RPMI8226 (cell line): ENCODE measurements around the gene UBE2S.
A peak's percentile ranks its signal among the peaks of the same experiment; 100 is the strongest.
"Not testable (repeated sequence)": the region's sequence is repeated elsewhere in the genome, so short reads cannot be mapped to it uniquely, and the experiment has no call there.

ENCODE experiments used
- DNase-seq: peaks from one replicate; pipeline ENCODE4 v3.0.0-alpha.2; 2015

Gene UBE2S

DNA sequence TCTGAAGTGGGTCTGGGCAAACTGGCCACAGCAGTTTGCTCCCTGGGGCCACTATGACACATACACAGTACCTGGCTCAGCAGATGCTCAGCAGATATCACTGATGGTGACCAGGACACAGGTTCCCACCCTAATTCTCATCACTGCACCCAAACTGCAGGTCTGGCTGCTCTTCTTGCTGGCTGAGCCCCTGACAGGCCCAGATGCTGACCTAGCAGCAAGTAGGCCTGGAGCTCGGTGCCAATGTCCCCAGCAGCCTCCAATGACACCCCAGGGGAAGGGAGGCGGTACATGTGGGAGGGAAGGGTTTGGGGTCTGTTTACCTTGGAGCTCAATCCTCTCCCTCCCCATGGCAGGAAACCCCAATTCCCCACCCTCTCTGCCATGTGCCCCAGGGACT, 5.1 kb downstream of the UBE2S start:
- DNase-seq = no peak

DNA sequence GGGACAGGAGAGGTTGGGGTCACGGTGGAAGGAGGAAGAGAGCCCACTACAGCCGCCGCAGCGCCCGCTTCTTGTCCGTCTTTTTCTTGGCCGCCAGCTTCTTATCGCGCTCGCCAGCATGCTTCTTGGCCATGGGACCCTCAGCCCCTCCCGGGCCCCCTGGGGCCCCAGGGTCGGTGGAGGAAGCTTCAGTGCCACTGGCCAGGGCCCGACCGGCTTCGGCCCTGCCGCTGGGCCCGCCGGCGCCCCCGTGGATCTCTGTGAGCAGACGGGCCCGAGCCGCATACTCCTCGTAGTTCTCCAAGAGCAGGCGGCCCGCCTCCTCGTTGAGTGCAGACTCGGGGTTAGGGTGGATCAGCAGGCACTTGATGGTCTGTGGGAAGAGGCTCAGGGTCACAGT, 6.2 kb downstream of the UBE2S start:
- not testable (repeated sequence) for DNase-seq

DNA sequence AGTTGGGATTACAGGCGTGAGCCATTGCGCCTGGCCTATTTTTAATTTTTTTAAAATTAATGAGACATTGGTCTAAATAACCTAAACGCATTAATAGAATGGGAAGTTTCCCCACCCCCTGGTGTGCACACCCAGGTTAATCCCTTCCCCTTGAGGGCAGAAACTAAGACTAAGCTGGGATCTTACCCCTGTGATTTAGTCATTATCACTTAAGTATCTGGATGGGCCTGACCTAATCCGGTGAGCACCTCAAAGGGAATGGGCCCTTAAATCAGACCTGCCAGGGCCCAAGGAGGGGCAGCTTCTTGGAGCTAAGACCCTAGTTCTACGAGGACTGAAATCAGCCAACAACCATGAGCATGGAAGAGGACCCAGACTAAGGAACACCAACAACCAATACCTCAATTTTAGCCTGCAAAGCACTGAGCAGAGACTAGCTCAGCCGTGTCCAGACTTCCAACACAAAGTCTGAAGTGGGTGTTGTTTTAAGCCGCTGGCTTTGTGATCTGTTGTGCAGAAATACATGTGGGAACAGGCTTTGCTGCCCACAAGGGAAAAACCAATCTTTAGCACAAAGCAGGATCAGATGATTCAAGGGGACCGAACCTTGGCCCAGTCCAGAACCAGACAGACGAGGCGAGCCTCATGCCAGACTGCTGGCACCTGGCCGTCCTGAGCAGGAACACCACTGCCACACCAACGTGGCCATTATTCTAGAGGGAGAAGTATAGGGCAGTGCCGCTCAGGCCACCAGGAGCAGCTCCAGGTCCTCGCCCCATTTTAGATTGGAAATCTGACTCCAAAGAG, 7.1 kb downstream of the UBE2S start:
- no peak for DNase-seq

DNA sequence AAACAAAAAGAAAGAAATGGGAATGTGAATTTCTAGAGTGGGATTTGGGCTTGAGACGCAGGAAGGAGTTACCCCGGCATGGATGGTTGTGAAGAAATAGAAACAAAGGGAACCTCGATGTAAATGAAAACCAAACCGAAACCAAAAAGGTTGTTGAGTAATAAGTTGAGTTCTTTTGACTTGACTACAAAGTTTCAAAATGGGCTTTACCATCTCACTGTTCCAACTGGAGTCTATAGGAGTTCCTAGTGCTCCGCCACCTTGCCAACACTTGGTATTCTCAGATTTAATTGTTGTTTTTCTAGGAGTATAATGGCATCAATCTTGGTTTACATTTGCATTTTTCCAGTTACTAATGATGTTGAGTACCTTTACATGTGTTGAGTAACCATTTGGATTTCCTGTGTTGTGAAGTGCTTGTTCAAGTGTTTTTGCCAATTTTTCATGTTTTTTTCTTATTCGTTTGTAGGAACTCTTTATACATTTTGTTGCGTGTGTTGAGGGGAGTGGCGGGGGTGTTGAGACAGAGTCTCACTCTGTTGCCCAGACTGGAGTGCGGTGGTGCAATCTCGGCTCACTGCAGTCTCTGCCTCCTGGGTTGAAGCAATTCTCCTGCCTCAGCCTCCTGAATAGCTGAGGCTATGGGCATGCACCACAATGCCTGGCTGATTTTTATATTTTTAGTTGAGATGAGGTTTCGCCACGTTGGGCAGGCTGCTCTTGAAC, 9.2 kb downstream of the UBE2S start:
- DNase-seq = no peak

DNA sequence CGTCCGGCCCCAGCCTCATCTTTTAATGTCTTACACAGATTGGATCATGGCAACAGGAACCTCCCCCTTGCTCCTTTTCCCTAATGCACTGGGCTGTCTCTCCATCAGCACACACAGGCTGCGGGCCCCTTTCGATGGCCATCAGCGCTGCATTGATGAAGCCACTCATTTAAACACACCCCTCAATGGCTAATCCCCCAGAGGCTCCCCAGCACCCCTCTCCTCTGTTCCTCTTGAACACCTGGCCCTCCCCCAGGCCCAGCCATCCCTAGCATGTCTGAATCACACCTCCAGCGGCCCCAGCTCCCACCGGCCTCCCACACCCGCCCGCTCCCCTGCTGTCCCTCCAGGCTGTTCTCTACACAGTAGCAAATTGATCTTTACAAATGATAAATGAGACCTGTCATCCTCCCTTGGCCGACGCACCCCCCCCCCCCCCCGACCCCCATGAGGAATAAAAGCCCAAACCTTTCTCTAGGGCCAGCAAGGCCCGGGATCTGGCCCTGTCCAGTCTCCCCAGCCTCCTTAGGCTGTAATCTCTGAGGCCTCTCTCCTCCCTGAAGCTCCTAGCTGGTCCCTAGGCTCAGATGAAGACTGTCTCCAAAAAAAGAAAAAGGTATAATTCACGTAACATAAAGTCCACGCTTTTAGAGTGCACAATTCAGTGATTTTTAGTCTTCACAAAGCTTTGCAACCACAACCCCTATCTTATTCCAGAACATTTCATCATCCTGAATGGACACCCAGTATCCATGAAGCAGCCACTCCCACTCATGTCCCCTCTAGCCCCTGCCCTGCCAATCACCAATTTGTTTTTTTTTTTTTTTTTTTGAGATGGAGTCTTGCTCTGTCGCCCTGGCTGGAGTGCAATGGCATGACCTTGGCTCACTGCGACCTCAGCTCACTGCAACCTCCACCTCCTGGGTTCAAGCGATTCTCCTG, 14.5 kb downstream of the UBE2S start:
- no peak for DNase-seq

DNA sequence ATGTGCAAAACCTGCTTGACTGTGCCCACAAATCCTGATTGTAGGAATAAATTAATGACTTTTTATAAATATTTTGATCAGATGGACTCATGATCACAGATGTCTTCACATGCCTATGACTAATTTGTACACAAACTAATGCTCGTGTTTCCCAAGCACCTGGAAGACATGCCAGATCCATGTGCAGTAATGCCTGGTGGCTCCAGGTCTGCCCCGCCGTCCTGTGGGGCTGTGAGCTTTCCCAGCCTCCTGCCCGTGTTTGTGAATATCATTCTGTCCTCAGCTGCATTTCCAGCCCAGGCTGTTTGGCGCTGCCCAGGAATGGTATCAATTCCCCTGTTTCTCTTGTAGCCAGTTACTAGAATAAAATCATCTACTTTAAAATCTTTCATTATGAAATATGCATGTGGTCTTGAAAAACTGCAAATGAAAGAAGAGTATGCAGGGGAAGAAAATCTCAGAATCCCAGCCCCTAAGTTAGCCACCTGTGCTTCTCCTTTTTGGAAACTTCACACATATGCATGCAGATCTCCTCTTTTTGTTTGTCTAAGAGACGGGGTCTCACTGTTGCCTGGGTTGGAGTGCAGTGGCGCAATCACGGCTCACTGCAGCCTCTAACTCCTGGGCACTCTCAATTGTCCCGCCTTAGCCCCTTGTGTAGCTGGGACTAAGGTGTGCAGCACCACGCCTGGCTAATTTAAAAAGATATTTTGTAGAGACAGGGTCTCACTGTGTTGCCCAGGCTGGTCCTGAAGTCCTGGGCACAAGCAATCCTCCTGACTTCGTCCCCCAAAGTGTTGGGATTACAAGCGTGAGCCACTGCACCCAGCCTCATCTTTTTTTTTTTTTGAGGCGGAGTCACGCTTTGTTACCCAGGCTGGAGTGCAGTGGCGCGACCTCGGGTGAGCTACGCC, 15.6 kb downstream of the UBE2S start:
- no peak for DNase-seq

DNA sequence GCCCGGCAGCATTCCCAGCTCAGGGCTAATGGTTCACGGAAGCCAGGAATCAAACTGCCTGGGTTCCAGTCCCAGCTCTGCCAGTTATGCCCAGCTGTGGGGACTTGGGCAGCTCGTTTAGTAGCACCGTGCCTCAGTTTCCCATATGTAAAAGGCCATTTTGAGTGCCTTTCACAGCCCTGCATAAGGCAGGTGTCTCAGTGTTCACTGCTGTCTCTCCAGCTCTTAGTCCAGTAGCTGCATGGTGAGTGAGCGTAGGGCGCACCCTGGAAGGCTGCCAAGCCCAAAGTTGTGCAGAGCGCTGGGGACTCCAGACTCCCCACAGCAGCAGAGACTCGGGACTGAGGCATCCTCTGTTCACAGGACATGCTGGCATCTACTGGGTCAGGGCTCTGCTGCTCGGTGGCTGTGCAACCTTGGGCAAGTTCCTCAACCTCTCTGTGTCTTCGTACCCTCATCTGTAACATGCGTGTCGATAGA, 16.4 kb downstream of the UBE2S start:
- peak; percentile 34 for DNase-seq

DNA sequence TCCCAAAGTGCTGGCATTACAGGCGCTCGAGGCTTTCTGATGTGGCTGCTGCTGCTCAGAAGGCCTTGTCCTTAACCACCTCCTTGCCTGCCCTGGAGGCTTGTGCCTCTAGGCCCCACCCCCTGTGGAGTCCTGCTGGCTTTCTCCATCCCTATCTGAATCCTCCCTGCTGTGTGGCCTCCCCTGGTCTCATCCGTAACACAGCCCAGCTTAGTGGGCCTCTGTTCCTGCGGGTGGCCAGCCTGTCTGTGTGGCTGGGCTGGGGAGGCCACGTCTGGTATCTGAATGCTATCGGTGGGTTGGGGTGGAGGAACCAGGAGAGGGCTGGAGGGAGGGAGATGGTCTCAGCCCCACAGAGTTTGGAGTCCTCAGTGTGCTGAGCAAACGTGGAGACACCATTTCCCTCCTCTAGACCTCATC, 17.1 kb downstream of the UBE2S start:
- DNase-seq = no peak

DNA sequence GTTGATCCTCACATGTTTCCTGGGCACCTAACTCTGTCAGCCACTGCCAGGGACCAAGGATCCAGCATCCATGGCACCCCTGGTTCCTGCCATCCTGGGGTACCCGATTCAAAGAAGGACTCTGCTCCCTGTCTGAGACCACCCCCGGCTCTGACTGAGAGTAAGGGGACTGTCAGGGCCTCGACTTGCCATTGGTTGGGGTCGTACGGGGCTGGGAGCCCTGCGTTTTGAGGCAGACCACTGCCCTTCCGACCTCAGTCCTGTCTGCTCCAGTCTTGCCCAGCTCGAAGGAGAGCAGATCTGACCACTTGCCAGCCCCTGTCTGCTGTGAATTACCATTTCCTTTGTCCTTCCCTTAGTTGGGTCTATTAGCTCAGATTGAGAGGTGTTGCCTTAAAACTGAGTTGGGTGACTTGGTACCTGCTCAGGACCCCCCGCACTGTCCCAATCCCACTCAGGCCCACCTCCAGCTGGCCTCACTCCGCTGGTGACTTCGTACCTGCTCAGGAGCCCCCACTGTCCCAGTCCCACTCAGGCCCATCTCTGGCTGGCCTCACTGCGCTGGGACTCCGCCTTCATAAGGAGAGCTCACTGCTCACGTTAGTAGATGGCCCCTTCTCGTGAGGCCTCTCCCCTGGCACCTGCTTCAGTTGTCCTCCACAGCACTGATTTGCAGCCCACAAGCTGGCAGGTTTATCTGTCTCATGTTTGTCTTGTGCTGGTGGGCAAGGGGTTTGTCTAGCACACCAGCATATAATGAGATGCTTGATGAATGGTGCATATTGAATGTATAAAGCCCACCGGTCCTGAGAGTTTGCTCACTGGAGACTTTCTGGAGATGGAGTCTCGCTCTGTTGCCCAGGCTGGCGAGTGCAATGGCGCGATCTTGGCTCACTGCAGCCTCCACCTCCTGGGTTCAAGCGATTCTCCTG, 17.9 kb downstream of the UBE2S start:
- DNase-seq = no peak

DNA sequence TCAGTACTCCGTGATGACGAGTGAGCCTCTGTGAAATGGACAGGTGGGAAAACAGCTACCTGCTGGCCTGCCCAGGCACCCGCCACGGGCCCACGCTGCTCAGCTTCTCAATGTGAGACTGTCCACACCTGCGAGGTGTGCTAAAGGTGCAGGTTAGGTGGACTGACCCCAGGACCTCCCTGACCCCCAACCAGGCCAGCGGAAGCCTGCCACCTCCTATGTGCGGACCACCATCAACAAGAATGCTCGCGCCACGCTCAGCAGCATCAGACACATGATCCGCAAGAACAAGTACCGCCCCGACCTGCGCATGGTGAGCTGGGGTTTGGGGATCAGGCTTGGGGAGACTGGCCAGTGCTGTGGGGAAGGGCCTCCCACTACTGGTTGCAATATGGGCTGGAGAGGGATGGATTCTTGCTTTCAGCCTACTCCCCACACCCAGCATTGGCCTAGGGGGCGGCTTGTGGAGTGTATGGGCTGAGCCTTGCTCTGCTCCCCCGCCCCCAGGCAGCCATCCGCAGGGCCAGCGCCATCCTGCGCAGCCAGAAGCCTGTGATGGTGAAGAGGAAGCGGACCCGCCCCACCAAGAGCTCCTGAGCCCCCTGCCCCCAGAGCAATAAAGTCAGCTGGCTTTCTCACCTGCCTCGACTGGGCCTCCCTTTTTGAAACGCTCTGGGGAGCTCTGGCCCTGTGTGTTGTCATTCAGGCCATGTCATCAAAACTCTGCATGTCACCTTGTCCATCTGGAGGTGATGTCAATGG, 19.7 kb downstream of the UBE2S start:
- DNase-seq = no peak

DNA sequence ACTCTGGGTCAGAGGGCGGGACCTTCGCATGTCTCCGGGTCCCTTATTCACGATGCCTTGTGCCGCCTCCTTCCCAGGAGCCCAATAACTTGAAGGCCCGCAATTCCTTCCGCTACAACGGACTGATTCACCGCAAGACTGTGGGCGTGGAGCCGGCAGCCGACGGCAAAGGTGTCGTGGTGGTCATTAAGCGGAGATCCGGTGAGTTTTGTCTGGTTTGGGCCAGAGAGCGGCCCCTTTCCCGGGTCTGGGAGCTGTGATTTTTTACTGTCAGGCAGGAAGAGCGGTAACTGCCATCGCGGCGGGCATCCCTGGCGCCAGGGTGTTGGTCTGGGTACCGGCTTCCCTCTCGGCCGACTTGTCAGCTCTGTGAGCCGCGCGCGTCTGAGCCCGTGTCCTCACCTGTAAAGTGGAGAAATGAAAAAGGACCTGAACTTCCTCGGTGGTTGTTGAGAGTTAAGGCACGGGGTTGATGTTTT, 21.1 kb downstream of the UBE2S start:
- no peak for DNase-seq

DNA sequence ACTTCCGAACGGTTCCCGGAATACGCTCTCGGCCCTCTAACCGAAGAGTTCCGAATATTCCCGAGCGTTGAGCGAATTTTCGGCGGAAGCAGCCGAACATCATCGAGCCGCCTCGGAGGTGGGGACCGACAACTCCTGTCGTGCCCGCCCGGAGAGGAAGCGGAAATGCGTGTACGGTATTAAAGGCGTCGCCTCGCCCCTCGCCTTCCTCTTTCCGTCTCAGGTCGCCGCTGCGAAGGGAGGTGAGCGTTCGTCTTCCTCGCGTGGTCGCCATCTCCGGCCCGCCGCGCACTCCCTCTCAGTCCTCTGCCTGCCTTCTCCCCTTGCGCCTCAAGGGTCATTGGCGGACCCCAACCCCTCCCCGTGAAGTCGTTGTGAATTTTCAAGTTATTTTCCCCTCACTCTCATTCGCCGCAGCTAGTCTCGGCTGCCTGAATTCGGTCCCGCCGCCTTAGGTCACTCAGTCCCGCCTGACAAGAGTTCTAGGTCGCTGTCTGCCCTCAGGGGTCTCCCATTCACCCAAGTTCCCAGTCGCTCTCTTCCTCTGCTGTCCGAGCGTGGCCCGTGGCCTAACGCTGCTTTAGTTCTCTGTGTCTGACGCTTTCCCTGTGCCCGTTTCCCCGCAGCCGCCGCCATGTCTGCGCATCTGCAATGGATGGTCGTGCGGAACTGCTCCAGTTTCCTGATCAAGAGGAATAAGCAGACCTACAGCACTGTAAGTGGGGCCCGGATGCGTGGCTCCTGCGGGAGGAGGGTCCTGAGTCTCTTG, 21.7 kb downstream of the UBE2S start, which contains the start of gene RPL28:
TSS of gene RPL28 (plus strand) at position 209 of the 769 bp plus-strand sequence. CDS start at position 635, 426 bp downstream.
- DNase-seq = peak; percentile 99

DNA sequence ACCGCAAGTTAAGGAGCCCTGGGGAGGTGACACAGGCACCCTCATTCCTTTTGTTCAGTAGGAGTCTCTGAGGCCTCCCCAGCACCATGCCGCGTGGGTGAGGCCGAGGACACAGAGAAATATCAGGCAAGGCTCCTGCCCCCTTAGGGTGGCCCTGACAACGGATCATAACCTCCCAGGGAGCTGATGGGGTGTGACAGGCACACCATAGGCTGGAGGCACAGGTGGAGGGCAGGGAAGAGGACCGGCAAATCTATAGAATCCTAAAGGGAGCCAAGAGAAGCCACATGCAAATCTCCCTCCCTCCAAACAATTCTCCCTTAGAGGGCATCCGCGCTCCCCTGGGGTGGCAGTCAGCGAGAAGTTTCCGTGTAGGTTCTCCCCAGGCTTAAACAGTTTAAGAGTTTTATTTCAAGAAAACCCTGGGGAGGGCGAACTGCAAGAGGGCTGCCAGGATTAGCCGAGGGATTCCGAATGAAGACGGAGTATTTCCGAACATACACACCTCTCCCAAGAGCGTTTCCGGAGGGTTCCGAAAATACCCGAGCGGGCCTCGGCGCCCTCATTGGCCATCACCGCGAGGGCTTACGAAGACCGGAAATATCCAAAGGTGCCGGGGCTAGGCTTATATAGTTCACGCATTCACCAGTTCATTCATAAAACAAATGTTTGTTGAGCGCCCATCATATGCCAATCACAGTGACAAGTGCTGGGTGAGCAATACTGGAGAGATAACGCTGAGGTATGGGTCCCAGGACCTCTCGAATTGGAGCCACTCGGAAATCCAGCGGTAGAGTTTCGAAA, 22.5 kb downstream of the UBE2S start:
- DNase-seq = peak; percentile 97

DNA sequence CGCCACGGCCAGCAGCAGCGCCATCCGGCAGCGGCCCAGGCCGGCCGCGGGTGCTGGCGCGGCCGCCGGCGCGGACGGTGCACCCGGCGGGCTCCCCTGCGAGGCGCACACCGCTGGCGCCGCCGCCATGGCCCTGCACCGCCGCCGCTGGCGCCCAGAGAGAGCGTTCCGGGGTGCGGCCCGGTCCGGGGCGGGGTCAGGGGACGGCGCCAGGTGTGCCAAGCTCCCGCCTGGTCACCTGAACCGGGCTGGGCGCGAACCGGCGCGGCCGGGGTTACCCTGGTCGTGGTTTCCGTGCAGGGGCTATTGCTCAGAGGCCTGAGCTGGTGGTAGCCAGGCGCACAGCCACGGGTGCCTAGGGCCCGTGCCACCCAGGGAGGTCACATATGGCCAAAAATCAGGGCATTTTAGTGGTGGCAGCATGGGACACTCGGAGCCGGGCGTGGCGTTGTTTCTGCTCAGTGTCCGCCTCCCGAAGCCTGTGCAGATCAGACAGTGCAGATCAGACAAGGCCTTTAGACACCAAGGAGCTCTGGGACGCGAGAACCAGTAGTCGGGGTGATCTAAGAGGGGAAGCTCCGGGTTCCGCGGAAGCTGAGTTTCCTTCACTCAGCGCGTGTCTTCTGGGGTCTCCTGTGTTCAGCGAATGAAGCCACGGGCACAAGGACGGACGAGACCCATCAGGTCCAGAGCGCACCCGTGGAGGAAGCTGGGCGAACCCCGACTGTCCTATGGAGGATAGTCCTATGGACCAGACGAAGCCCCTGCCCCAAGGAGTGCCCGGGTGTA, 23.3 kb downstream of the UBE2S start, which contains the start of gene TMEM238:
TSS of gene TMEM238 (minus strand) at position 162 of the 789 bp plus-strand sequence. CDS start at position 129, 33 bp downstream.
- DNase-seq = peak; percentile 74

DNA sequence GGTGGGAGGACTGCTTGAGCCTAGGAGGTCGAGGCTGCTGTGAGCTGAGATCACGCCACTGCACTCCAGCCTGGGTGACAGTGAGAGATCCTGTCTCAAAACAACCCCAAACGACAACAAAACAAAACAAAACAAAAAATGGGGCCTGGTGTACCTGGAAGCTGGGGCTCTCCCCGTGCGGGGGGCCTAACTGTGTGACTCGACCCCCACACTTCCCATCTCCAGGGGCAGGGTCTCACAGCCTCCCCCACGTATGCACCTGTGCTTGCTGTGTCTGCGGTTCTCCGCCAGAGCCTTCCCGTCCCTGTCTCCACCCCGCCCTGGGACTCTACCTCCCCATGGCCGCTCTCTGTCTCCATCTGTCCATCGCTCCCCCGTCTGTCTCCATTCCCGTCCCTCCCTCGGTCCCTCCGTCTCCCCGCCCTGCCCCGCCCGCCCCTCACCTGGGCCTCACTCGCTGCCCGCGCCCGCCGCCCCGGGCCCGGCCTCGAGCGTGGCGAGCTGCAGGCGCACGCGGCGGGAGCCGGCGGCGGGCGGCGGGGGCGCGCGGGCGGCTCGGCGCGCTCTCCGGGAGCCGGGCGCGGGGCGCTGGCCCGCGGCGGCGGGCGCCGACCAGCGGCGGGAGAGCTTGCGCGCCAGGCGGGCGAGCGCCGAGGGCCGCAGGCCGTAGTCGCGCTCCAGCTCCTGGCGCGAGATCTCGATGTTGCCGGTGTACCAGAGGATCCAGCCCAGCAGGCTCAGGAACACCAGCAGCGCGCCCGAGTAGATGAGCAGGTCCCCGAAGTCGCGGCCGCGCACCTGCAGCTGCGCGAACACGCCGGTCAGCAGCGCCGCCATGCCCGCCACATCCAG, 24.1 kb downstream of the UBE2S start:
- peak; percentile 75 for DNase-seq

DNA sequence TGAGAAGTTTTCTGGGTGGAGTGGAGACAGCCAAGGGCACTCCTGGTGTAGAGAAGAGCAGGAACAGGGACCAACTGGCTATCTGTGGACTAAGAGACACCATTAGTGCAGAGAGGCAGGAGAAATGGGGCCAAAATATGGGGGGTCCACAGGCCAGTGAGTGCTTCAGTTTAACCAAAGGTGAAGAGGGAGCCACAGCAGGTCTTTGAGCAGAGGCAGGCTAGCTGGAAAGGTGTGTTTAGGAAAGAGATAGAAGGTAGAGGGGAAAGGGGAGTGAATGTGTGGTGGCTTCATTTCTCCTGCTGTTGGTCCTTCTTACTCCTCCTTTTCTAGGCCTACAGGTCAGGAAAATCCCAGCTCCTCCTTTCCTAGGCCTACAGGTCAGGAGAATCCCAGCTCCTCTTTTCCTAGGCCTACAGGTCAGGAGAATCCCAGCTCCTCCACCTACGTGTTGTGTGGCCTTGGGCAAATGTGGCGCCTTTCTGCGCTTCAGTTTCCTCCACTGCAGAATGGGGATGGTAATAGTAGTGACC, 25.0 kb downstream of the UBE2S start:
- DNase-seq = no peak
